ENCODE data around the gene OSBP2.

OSBP2 gene

DNA sequence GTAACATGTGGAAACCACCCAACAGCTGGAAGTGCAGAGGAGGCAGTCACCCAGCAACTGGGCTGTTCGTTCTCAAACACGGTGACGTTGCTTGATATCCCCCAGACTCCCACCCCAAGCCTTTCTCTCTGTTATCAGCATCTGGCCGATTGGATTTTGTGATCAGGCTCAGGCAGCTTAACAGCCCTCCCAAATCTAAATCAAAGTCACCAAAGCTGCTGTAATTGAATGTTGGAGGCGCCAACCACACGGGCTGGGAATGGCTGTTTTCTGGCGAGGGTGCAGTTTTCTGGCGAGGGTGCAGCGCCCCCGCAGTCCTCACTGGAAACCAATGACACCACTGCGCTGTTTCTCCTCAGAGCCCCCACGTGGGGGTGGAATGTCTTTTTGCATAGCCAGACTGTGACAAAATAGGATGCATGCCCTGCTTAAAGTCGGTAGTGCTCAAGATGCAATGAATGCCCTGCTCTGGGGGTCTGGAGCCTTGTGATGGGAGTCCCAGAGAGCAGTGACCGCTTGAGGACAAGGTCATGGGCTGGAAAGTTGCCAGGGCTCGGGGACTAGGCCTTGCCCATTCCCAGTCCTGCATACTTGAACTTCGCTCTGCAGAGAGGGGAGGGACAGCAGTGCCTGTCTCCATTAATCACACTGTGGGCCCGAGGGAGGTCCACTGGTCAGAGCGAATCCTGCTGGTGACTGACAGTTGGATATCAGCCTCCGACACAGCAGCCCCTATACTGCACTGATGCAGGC, 168.6 kb downstream of the OSBP2 start:
- ATAC-seq (replicated peaks), result no peak
- Mint-ChIP-seq H3K36me3 (ENCODE audit: insufficient read depth) (no peaks in the 10 kb centered on the region), H3K4me3 (no peak overlapping the region), H3K27me3 (no peaks in the 10 kb centered on the region), H3K9me3 (no peaks in the 10 kb centered on the region), H3K27ac (no peak overlapping the region), H3K4me1 (ENCODE audit: low read depth in 2 of 2) (no peaks in the 10 kb centered on the region)
- no peak for DNase-seq

DNA sequence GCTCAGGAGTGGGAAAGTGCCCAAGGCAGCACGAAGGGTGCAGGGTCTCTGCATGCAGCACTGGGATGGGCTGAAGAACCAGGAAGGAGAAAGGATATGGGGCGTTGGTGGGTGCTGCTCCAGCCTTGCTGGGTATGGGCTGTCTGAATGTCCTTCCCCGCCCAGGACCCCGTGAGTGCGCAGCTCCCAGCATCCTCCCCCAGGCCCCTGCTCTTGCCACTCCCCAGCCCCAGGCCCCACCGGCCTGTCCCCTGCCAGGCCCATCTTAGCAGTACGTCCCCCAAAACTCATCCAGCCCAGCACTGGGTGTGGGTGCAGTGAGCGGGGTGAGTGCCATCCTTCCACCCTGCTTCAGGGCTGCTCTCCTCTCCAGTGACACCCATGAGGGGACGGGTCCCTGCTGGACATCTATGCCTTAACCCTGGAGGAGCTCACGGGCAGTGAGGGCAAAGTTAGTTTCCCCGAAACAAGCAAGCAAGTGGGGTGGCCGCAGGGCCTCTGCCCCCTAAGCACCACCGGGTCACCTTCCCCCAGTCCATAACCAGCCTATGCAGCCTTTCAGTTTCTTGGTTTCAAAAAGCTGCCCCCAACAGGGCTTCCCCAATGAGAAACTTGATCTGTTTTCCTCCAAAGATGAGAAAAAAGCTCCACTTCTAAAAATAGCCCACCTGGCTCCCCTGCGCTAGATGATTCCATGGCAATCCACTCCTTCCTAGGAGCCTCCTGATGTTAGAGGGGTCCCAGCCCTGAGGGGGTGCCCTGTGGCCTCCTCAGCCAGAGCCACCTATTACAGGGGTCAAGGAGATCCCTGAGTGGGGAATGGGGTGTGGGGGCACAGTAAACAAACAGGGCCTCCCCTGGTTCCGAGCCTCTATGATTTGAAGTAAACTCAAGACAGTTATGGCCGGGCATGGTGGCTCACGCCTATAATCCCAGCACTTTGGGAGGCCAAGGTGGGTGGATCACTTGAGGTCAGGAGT, 170.1 kb downstream of the OSBP2 start:
- DNase-seq (no peak), ATAC-seq (replicated peaks) (no peak)
- Mint-ChIP-seq H3K27ac (no peak overlapping the region), H3K36me3 (ENCODE audit: insufficient read depth) (peaks cover 2% of the 10 kb centered on the region), H3K9me3 (no peaks in the 10 kb centered on the region), H3K27me3 (no peaks in the 10 kb centered on the region), H3K4me1 (ENCODE audit: low read depth in 2 of 2) (peaks cover 0 to 2% of the 10 kb centered on the region in 2 donors), H3K4me3 (no peak overlapping the region)

DNA sequence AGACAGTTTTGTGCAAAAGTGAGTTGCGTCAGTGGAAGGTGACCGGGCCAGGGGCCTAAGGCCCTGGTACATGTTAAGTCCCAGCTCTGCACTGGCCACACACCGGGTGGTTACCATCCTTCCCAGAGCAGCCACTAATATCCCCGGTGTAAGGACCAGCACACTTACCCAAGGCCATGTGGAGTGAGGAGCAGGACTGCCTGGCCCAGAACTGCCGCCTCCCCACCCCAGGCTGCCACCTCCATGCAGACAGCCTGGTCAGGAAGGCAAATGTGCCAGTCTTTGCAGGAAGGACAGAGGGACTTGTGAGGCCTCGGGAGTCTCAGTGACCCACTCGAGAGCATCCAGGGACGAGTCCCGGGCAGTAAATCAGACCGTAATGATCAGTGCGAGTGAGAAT, 171.0 kb downstream of the OSBP2 start:
- ATAC-seq (replicated peaks) (no peak), DNase-seq (no peak)
- H3K27ac Mint-ChIP-seq, result peak overlapping the region in 1 of 2 donors; percentile 6
- peaks cover 0 to 2% of the 10 kb centered on the region in 2 donors for H3K4me1 Mint-ChIP-seq (ENCODE audit: low read depth in 2 of 2)
- H3K36me3 Mint-ChIP-seq (ENCODE audit: insufficient read depth), result peaks cover 2% of the 10 kb centered on the region
- no peaks in the 10 kb centered on the region for H3K27me3 Mint-ChIP-seq
- H3K9me3 Mint-ChIP-seq, result no peaks in the 10 kb centered on the region
- H3K4me3 Mint-ChIP-seq, result no peak overlapping the region

- peak overlapping the region in 1 of 2 donors; percentile 6 for H3K27ac Mint-ChIP-seq
- ATAC-seq (replicated peaks), result no peak
- H3K4me3 Mint-ChIP-seq, result no peak overlapping the region
- H3K36me3 Mint-ChIP-seq (ENCODE audit: insufficient read depth), result peaks cover 2% of the 10 kb centered on the region
- H3K4me1 Mint-ChIP-seq (ENCODE audit: low read depth in 2 of 2), result peaks cover 0 to 2% of the 10 kb centered on the region in 2 donors
- DNase-seq, result no peak
- no peaks in the 10 kb centered on the region for H3K27me3 Mint-ChIP-seq
- H3K9me3 Mint-ChIP-seq, result no peaks in the 10 kb centered on the region
Measured at GRCh38 chr22:30866216-30866615, 171.5 kb downstream of the OSBP2 start.

GRCh38 chr22:30866811-30867271, 172.2 kb downstream of the OSBP2 start:
- H3K36me3 Mint-ChIP-seq (ENCODE audit: insufficient read depth), result peaks cover 2% of the 10 kb centered on the region
- no peak for DNase-seq
- no peak overlapping the region for H3K27ac Mint-ChIP-seq
- ATAC-seq (replicated peaks), result no peak
- no peak overlapping the region for H3K4me3 Mint-ChIP-seq
- peaks cover 0 to 2% of the 10 kb centered on the region in 2 donors for H3K4me1 Mint-ChIP-seq (ENCODE audit: low read depth in 2 of 2)
- no peaks in the 10 kb centered on the region for H3K27me3 Mint-ChIP-seq
- H3K9me3 Mint-ChIP-seq, result no peaks in the 10 kb centered on the region

DNA sequence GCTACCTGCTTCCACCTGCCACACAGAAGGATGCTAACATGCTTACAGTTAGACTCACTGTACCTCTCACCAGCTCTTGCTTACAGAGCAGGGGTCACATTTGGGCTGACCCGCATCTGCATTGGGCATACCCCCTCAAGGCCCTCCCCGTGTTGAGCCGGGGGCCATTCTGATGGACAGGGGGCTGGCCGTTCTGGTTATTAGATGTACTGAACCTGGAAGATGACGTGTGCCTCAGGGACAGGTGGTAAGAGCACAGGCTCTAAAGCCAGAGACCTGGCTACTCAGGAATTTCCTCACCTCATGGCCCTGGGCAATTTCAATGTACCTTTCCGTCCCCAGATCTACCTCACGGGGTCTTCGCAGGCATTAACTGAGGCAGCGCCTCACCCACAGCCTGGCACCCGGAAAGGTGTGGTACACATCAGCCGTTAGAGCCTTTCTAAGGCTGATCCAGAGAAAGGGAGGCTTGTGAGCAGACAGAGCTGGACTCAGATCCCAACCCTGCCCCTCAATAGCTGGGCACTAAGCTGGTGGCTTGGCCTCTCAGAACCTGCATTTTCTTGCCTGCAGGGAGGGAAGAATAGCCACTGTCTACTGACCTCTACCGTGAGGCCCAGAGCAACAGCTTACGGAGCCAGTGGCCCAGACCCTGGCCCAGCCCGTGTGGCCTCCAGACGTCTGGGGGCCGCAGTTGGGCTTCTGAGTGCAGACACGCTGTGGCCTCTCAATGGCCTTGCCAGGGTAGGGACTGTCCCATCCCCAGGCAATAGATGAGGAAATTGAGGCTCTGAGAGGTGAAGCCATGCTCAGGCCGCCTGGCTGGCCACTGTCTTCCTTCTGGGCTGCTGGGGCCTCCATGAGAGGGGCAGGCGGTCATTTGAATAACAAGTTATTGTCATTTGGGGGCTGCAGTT, 173.3 kb downstream of the OSBP2 start:
- H3K4me3 Mint-ChIP-seq, result no peak overlapping the region
- H3K27me3 Mint-ChIP-seq, result no peaks in the 10 kb centered on the region
- H3K4me1 Mint-ChIP-seq (ENCODE audit: low read depth in 2 of 2), result peaks cover 0 to 2% of the 10 kb centered on the region in 2 donors
- H3K27ac Mint-ChIP-seq, result peak overlapping the region in 1 of 2 donors; percentile 6
- H3K36me3 Mint-ChIP-seq (ENCODE audit: insufficient read depth), result peaks cover 2% of the 10 kb centered on the region
- ATAC-seq (replicated peaks) (no peak), DNase-seq (no peak)
- no peaks in the 10 kb centered on the region for H3K9me3 Mint-ChIP-seq

- DNase-seq (no peak), ATAC-seq (replicated peaks) (no peak)
- no peaks in the 10 kb centered on the region for H3K27me3 Mint-ChIP-seq
- H3K4me1 Mint-ChIP-seq (ENCODE audit: low read depth in 2 of 2), result peaks cover 0 to 2% of the 10 kb centered on the region in 2 donors
- H3K36me3 Mint-ChIP-seq (ENCODE audit: insufficient read depth), result peaks cover 2% of the 10 kb centered on the region
- no peak overlapping the region for H3K4me3 Mint-ChIP-seq
- H3K9me3 Mint-ChIP-seq, result no peaks in the 10 kb centered on the region
- H3K27ac Mint-ChIP-seq, result peak overlapping the region in 1 of 2 donors; percentile 17
Measured at GRCh38 chr22:30868663-30869385, 174.2 kb downstream of the OSBP2 start.

GRCh38 chr22:30869667-30870395, 175.2 kb downstream of the OSBP2 start:
- Mint-ChIP-seq H3K27me3 (no peaks in the 10 kb centered on the region), H3K36me3 (ENCODE audit: insufficient read depth) (peaks cover 2% of the 10 kb centered on the region), H3K4me3 (no peak overlapping the region), H3K27ac (no peak overlapping the region), H3K4me1 (ENCODE audit: low read depth in 2 of 2) (peaks cover 0 to 2% of the 10 kb centered on the region in 2 donors), H3K9me3 (no peaks in the 10 kb centered on the region)
- ATAC-seq (replicated peaks) (no peak), DNase-seq (no peak)

- Mint-ChIP-seq H3K27ac (no peak overlapping the region), H3K9me3 (no peaks in the 10 kb centered on the region), H3K4me1 (ENCODE audit: low read depth in 2 of 2) (peaks cover 0 to 2% of the 10 kb centered on the region in 2 donors), H3K27me3 (no peaks in the 10 kb centered on the region), H3K4me3 (no peak overlapping the region), H3K36me3 (ENCODE audit: insufficient read depth) (peaks cover 2% of the 10 kb centered on the region)
- ATAC-seq (replicated peaks) (no peak), DNase-seq (no peak)
Measured at GRCh38 chr22:30870451-30871345, 176.0 kb downstream of the OSBP2 start.

GRCh38 chr22:30871391-30872284, 177.0 kb downstream of the OSBP2 start:
- Mint-ChIP-seq H3K27ac (no peak overlapping the region), H3K36me3 (ENCODE audit: insufficient read depth) (peaks cover 2% of the 10 kb centered on the region), H3K4me1 (ENCODE audit: low read depth in 2 of 2) (peaks cover 0 to 2% of the 10 kb centered on the region in 2 donors), H3K27me3 (no peaks in the 10 kb centered on the region), H3K4me3 (no peak overlapping the region), H3K9me3 (no peaks in the 10 kb centered on the region)
- ATAC-seq (replicated peaks) (no peak), DNase-seq (no peak)

Data from effector memory CD8-positive, alpha-beta T cell (primary cell).